Bronchial epithelial cell (primary cell): ENCODE measurements around the gene UEVLD. TPM values are rescaled to one million over a fixed set of nuclear protein-coding genes. Genes with fewer than 3 reads are reported as not detected.

Source experiments
- DNase-seq: peaks from one replicate; pipeline ENCODE4 v3.0.0-alpha.2; 2010; ENCODE audit warnings: low read depth
- FAIRE-seq: peaks from 2 replicates; lab custom pipeline; 2011; peaks lifted over from hg19 to GRCh38; lab: Jason Lieb, UNC
- H3K27me3 ChIP-seq: 2 replicates; pipeline ENCODE4 v1.5.1; 2011; ENCODE audit warnings: low read length; ENCODE audit not compliant: control insufficient read depth, insufficient read depth
- H3K36me3 ChIP-seq: 2 replicates; pipeline ENCODE4 v1.5.1; 2011; ENCODE audit warnings: low read length; ENCODE audit not compliant: control insufficient read depth, insufficient read depth
- H3K4me3 ChIP-seq: 2 replicates; pipeline ENCODE4 v1.5.1; 2011; ENCODE audit warnings: mild to moderate bottlenecking, low read depth, low read length, control low read depth
- CTCF ChIP-seq: IDR thresholded peaks from 2 replicates; pipeline ENCODE4 v1.5.1; 2011; ENCODE audit warnings: mild to moderate bottlenecking, moderate library complexity, low read length, control low read depth, inconsistent platforms; ENCODE audit not compliant: insufficient read depth, severe bottlenecking
- total RNA-seq: library from RNA; depleted of rRNA; stranded (reverse); fragments of >200 nt; gene quantifications from 2 replicates; pipeline ENCODE4 v1.2.1, GENCODE V29; 2014

UEVLD gene
- total RNA-seq, 1 donor from 2014 or later: 22.9 TPM

- DNase-seq (no peak), FAIRE-seq (no peak)
- H3K4me3 ChIP-seq: no peak overlapping the region
- TF ChIP-seq CTCF: no peak
- H3K27me3 ChIP-seq: no peaks in the 10 kb centered on the region
- peaks cover 6% of the 10 kb centered on the region for H3K36me3 ChIP-seq
Measured at GRCh38 chr11:18485913-18486528, 102.5 kb downstream of the UEVLD start.

Other genes starting within 250 kb of the UEVLD start
- gene LDHA, start 194.2 kb downstream of the UEVLD start, total RNA-seq: 898 and 1,075 TPM in 2 replicates
- gene LDHC, start 176.4 kb downstream of the UEVLD start, total RNA-seq: 0.26 and 1.7 TPM in 2 replicates
- gene LDHAL6A, start 132.9 kb downstream of the UEVLD start, total RNA-seq: not detected in 2 replicates
- gene TSG101, start 61.8 kb downstream of the UEVLD start, total RNA-seq: 71.1 and 79.0 TPM in 2 replicates
- 0.64 and 0.79 TPM in 2 replicates for gene MISFA, start 11.1 kb upstream of the UEVLD start, total RNA-seq
- gene SPTY2D1, start 45.6 kb upstream of the UEVLD start, total RNA-seq: 12.6 and 17.3 TPM in 2 replicates
- 0.53 and 0.90 TPM in 2 replicates for gene TMEM86A, start 110.0 kb upstream of the UEVLD start, total RNA-seq
- gene IGSF22, start 137.5 kb upstream of the UEVLD start, total RNA-seq: under 0.01 and 1.4 TPM in 2 replicates
- gene PTPN5, start 203.1 kb upstream of the UEVLD start, total RNA-seq: not detected in 2 replicates